Measurements from ENCODE around the gene AXIN1.
"Not testable (repeated sequence)": the region's sequence is repeated elsewhere in the genome, so short reads cannot be mapped to it uniquely, and the experiment has no call there.

AXIN1 gene

DNA sequence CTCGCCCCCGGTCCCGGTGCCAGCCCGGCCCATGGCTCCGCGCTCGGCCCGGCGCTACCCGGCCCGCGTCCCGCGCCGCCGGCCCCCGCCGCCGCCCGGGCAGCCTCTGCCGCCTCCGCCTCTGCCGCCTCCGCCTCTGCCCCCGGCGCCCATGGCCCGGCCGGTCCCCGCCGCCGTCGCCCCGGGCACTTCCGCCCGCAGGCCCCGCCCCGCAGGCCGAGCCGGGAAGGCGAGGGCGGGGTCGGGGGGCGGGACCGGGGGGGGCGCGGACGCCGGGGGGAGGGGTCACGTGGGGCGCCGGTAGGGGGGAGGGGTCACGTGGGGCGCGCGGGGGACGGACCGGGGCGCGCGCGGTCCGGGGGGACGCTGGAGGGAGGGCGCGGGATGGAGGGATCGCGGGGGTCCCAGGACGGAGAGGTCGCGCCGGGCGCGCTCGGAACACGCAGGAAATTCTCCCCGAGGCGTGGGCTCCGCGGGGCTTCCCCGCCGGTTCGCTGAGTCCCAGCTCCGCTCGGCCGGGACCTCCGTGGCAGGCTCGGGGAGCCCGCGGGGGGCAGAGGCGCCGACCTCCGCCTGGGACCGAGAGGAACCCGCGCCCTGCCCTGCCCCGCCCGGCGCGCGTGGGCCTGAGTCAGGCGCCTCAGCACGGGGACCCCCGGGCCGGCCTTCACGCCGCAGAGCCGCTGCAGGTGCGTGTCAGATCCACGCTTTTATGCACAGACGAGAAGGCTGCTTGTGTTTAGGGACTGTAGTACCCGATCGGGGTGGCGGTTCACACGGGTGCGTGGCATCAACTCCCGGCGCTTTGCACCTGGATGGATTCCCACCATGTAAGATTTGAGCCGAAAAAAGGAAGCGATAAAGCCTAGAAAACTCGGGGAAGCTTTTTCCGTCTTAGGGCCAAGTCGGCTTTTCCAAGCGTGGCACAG is 29.5 kb upstream of the AXIN1 start, which contains the start of gene PGAP6:
Gene PGAP6 (minus strand): TSS at position 190 of the 929 bp plus-strand sequence. CDS start 157 bp downstream, at position 33.
- no peak for DNase-seq (ENCODE audit: low spot score)

- no peak for DNase-seq (ENCODE audit: low spot score)
These were observed 28.7 kb upstream of the AXIN1 start for GRCh38 chr16:381012-381788.

- no peak for DNase-seq (ENCODE audit: low spot score)
These were observed 28.2 kb upstream of the AXIN1 start for GRCh38 chr16:380762-381011.

DNA sequence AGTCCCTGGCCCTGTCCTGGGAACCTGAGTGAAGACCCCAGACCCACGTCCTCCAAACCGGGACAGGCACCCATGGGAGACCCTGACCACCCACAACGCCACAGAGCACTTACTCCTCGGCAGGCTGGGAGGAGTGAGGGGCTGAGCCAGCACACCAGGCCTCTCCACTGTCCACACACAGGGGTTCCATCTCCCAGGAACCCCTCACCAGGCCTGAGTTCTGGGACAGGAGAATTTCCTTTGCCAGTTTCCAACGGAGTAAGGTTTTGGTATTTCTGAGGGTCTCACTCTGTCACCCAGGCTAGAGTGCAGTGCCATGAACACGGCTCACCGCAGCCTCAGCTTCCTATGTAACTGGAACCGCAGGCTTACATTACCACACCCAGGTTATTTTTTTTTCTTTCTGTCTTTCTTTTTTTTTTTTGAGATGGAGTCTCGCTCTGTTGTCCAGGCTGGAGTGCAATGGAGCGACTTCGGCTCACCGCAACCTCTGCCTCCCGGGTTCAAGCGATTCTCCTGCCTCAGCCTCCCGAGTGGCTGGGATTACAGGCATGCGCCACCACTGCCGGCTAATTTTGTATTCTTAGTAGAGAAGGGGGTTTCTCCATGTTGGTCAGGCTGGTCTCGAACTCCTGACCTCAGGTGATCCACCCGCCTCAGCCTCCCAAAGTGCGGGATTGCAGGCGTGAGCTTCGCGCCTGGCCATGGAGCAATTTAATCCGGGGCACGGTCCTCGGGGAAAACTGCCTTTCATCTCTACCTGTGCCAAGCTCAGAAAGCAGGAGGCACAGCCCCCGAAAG is 27.6 kb upstream of the AXIN1 start:
- no peak for DNase-seq (ENCODE audit: low spot score)

- no peak for DNase-seq (ENCODE audit: low spot score)
These were observed 26.8 kb upstream of the AXIN1 start for GRCh38 chr16:379183-379960.

GRCh38 chr16:378821-379182 is 26.3 kb upstream of the AXIN1 start:
- no peak for DNase-seq (ENCODE audit: low spot score)

DNA sequence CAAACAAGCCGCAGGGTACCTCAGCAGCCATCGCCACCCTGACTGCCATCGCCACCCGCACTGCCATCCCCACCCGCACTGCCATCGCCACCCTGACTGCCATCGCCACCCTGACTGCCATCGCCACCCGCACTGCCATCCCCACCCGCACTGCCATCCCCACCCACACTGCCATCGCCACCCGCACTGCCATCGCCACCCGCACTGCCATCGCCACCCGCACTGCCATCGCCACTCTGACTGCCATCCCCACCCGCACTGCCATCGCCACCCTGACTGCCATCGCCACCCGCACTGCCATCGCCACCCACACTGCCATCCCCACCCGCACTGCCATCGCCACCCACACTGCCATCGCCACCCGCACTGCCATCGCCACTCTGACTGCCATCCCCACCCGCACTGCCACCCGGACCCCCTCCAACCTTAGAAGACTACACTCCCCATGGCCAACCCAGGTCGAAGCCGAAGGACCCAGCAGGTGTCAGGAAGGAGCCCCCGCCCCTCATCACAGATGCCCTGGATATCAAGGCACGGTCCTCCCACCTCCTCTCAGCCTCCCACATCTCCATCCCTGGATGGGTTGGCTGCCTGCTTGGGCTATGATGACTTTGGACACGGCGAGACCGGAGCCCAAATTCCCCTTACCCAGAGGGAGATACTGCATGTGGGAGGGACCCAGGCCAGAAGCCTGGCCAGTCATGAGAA is 25.7 kb upstream of the AXIN1 start:
- DNase-seq (ENCODE audit: low spot score): not testable (repeated sequence)

DNA sequence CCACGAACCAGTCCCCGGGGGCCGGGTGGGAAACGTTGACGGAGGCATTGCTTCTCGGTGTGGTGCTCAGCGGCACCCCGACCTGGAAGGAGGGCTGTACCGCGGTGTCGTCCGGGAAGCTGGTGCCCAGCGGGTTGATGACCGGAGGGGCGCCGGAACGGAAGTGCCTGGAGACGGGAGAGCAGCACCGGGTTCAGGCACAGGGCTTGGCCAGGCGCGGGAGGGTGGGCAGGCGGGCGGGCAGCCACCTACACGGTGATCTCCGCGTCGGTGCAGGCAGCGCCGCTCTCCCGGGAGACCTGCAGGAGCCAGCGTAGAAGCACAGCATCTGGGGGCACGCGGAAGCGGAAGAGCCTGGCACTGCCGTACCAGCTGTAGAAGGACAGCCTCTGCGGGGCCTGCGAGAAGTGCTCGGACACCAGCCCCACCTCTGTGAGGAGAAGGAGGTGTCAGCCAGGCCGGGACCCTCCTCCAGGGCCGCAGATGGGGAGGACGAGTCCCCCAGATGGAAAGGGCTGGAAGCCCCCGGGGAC is 25.0 kb upstream of the AXIN1 start:
- DNase-seq (ENCODE audit: low spot score): no peak

GRCh38 chr16:376817-377418 is 24.4 kb upstream of the AXIN1 start:
- no peak for DNase-seq (ENCODE audit: low spot score)

GRCh38 chr16:375927-376816 is 23.6 kb upstream of the AXIN1 start:
- DNase-seq (ENCODE audit: low spot score): no peak

DNA sequence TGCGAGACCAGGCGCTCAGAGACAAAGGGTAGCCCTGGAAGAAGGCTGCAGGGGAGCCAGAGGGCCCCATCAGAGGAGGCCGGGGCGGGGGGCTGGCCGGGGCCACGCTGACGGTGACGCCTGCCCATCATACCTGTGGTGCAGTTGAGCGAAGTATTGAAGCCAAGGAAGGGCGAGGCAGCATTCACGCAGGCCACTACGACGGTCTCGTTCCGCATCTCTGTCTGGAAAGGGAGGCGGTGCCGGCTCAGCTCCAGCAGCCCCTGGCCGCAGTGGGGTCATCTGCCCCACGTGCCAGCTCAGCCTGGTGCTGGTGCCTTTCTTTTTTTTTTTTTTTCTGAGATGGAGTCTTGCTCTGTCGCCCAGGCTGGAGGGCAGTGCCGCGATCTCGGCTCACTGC is 22.7 kb upstream of the AXIN1 start:
- no peak for DNase-seq (ENCODE audit: low spot score)

DNA sequence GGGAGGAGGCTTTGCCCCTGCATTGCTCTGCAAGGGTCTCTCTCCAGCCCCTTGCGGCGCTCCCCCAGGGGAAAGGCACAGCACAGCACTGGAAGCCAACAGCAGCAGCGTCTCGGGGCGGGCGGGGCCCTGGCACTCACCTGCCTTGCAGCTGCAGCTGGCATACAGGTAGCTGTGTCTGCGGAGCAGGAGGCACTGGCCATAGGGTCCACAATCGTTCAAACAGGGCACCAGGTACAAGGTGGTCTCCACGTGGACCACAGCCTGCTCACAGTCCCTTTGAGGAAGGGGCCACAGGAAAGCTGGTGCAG is 22.0 kb upstream of the AXIN1 start:
- no peak for DNase-seq (ENCODE audit: low spot score)

DNA sequence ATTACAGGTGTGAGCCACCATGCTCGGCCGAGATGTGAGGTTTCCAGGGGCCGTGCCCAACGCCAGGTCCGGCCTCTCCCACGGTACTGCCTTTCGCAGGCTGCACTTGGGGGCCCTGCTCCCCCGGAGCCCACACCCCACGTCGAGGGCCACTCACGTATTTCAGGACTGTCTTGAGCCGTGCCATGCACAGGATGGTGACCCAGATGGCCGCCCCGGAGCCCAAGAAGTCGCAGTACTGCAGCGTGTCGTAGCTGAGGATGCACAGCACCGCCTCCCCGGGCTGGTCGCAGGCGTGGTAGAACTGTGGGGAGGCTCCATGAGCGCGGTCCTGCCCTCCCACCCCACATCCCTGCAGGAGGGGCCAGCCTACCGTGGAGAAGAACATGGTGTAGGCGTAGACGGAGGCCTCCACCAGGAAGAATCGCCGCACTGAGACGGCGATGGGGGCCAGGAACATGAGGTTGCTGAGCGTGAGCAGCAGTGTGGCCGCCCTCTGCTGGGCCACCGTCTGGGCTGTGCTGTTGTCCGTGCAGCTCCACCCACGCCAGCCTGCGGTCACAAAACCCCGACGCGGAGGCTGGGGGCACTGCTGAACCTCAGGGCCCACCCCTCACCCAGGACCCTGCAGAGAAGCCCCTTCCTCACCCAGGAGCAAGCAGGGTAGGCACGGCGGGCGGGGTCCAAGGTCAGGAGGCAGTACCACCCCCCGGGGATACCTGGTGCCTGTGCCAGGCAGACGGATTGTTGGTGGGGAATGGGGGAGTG is 21.5 kb upstream of the AXIN1 start:
- no peak for DNase-seq (ENCODE audit: low spot score)

GRCh38 chr16:373020-373598 is 20.6 kb upstream of the AXIN1 start:
- no peak for DNase-seq (ENCODE audit: low spot score)

- DNase-seq (ENCODE audit: low spot score): no peak
These were observed 19.9 kb upstream of the AXIN1 start for GRCh38 chr16:372302-372983.

GRCh38 chr16:371515-372301 is 19.2 kb upstream of the AXIN1 start:
- DNase-seq (ENCODE audit: low spot score): no peak

- no peak for DNase-seq (ENCODE audit: low spot score)
These were observed 18.5 kb upstream of the AXIN1 start for GRCh38 chr16:370979-371514.
